Large intestine (tissue), 3 donors: ENCODE results near the gene COLQ. TPM values are rescaled to one million over a fixed set of nuclear protein-coding genes. Genes with fewer than 3 reads are reported as not detected.

Source experiments
- DNase-seq, 2 donors: peaks; one replicate each; pipeline versions ENCODE4 v3.0.0 to v3.0.0-alpha.2; 2013
- H3K27ac ChIP-seq: one replicate; pipeline ENCODE4 v1.5.1; 2013; ENCODE audit warnings: low read length
- H3K27me3 ChIP-seq: 2 replicates; pipeline ENCODE4 v1.6.1; 2013; ENCODE audit warnings: low read length; ENCODE audit not compliant: control insufficient read depth, insufficient read depth
- H3K36me3 ChIP-seq: 2 replicates; pipeline ENCODE4 v1.6.1; 2013; ENCODE audit warnings: low read length; ENCODE audit not compliant: control insufficient read depth, insufficient read depth
- H3K4me1 ChIP-seq: one replicate; pipeline ENCODE4 v1.6.1; 2013; ENCODE audit warnings: low read length; ENCODE audit not compliant: control insufficient read depth, insufficient read depth
- H3K4me3 ChIP-seq: one replicate; pipeline ENCODE4 v1.5.1; 2013; ENCODE audit warnings: low read length
- H3K9me3 ChIP-seq: one replicate; pipeline ENCODE4 v1.6.1; 2013; ENCODE audit warnings: mild to moderate bottlenecking, low read depth, low read length, moderate library complexity; ENCODE audit not compliant: control insufficient read depth
- WGBS: methylation state at CpG from one replicate; pipeline ENCODE4 v1.1.5; 2013; ENCODE audit warnings: low lambda C conversion rate; ENCODE audit not compliant: insufficient coverage; 5-methylcytosine and 5-hydroxymethylcytosine counted together
- polyA plus RNA-seq: library from polyadenylated mRNA; unstranded; fragments of 120-200 nt; gene quantifications from one replicate; pipeline ENCODE4 v1.2.1, GENCODE V29; 2013

The COLQ gene
- polyA plus RNA-seq, 1 donor, result 4.7 TPM

- Histone ChIP-seq H3K4me3 (no peak overlapping the region), H3K9me3 (no peaks in the 10 kb centered on the region), H3K4me1 (no peaks in the 10 kb centered on the region), H3K27ac (no peak overlapping the region), H3K27me3 (no peaks in the 10 kb centered on the region), H3K36me3 (no peaks in the 10 kb centered on the region)
- DNase-seq, result no peak
- no CpG with 5 or more reads among the region's 3 CpGs for WGBS
Measured at GRCh38 chr3:15476378-15476777, 45.1 kb downstream of the COLQ start.

- H3K4me3 ChIP-seq, result no peak overlapping the region
- no peaks in the 10 kb centered on the region for H3K36me3 ChIP-seq
- no peaks in the 10 kb centered on the region for H3K9me3 ChIP-seq
- WGBS, result no CpG with 5 or more reads among the region's 5 CpGs
- H3K27me3 ChIP-seq, result no peaks in the 10 kb centered on the region
- no peak for DNase-seq
- no peaks in the 10 kb centered on the region for H3K4me1 ChIP-seq
- H3K27ac ChIP-seq, result no peak overlapping the region
Measured at GRCh38 chr3:15475161-15475560, 46.3 kb downstream of the COLQ start.

GRCh38 chr3:15471861-15472260, 49.6 kb downstream of the COLQ start:
- Histone ChIP-seq H3K4me1 (no peaks in the 10 kb centered on the region), H3K9me3 (no peaks in the 10 kb centered on the region), H3K27me3 (no peaks in the 10 kb centered on the region), H3K36me3 (no peaks in the 10 kb centered on the region), H3K4me3 (no peak overlapping the region), H3K27ac (no peak overlapping the region)
- 60% methylated on average over 1 of the region's 3 CpGs for WGBS
- DNase-seq, result no peak

GRCh38 chr3:15470849-15471248, 50.7 kb downstream of the COLQ start:
- WGBS, result 100% methylated on average over 2 of the region's 2 CpGs
- DNase-seq, result no peak
- Histone ChIP-seq H3K36me3 (no peaks in the 10 kb centered on the region), H3K27ac (no peak overlapping the region), H3K4me3 (no peak overlapping the region), H3K27me3 (no peaks in the 10 kb centered on the region), H3K9me3 (no peaks in the 10 kb centered on the region), H3K4me1 (no peaks in the 10 kb centered on the region)

- Histone ChIP-seq H3K27ac (no peak overlapping the region), H3K4me3 (no peak overlapping the region), H3K4me1 (no peaks in the 10 kb centered on the region), H3K36me3 (no peaks in the 10 kb centered on the region), H3K9me3 (no peaks in the 10 kb centered on the region), H3K27me3 (no peaks in the 10 kb centered on the region)
- no peak for DNase-seq
- no CpG with 5 or more reads among the region's 6 CpGs for WGBS
Measured at GRCh38 chr3:15470261-15470660, 51.2 kb downstream of the COLQ start.

GRCh38 chr3:15467227-15468181, 54.0 kb downstream of the COLQ start:
- no peaks in the 10 kb centered on the region for H3K36me3 ChIP-seq
- 100% methylated on average over 1 of the region's 11 CpGs for WGBS
- H3K4me3 ChIP-seq, result no peak overlapping the region
- no peak for DNase-seq
- H3K4me1 ChIP-seq, result no peaks in the 10 kb centered on the region
- no peaks in the 10 kb centered on the region for H3K9me3 ChIP-seq
- H3K27ac ChIP-seq, result no peak overlapping the region
- H3K27me3 ChIP-seq, result no peaks in the 10 kb centered on the region

- no peaks in the 10 kb centered on the region for H3K27me3 ChIP-seq
- H3K4me3 ChIP-seq, result no peak overlapping the region
- H3K4me1 ChIP-seq, result no peaks in the 10 kb centered on the region
- WGBS, result 100% methylated on average over 1 of the region's 6 CpGs
- H3K27ac ChIP-seq, result no peak overlapping the region
- no peaks in the 10 kb centered on the region for H3K36me3 ChIP-seq
- no peaks in the 10 kb centered on the region for H3K9me3 ChIP-seq
- DNase-seq, result no peak
Measured at GRCh38 chr3:15465876-15466585, 55.5 kb downstream of the COLQ start.

GRCh38 chr3:15462451-15462850, 59.1 kb downstream of the COLQ start:
- Histone ChIP-seq H3K4me1 (no peaks in the 10 kb centered on the region), H3K9me3 (no peaks in the 10 kb centered on the region), H3K27ac (no peak overlapping the region), H3K36me3 (no peaks in the 10 kb centered on the region), H3K4me3 (no peak overlapping the region), H3K27me3 (no peaks in the 10 kb centered on the region)
- DNase-seq, result no peak
- no CpG with 5 or more reads among the region's 5 CpGs for WGBS

- H3K27ac ChIP-seq, result no peak overlapping the region
- WGBS, result no CpG with 5 or more reads among the region's 4 CpGs
- H3K4me1 ChIP-seq, result no peaks in the 10 kb centered on the region
Measured at GRCh38 chr3:15460891-15461531, 60.5 kb downstream of the COLQ start.

GRCh38 chr3:15458212-15458780, 63.2 kb downstream of the COLQ start:
- H3K27me3 ChIP-seq, result no peaks in the 10 kb centered on the region
- WGBS, result 100% methylated on average over 1 of the region's 7 CpGs

More at GRCh38 chr3:15460891-15461531, 60.5 kb downstream of the COLQ start:
- Histone ChIP-seq H3K36me3 (no peaks in the 10 kb centered on the region), H3K27me3 (no peaks in the 10 kb centered on the region), H3K4me3 (no peak overlapping the region), H3K9me3 (no peaks in the 10 kb centered on the region)
- no peak for DNase-seq

More at GRCh38 chr3:15458212-15458780, 63.2 kb downstream of the COLQ start:
- H3K36me3 ChIP-seq, result no peaks in the 10 kb centered on the region
- DNase-seq, result no peak
- no peaks in the 10 kb centered on the region for H3K9me3 ChIP-seq
- H3K4me3 ChIP-seq, result no peak overlapping the region
- no peak overlapping the region for H3K27ac ChIP-seq
- no peaks in the 10 kb centered on the region for H3K4me1 ChIP-seq
